Activated T-cell treated with anti-CD3 and anti-CD28 coated beads, Interleukin-2, amount 50 U/mL, for 4 hours (primary cell): Measurements from ENCODE around the gene EXOC3. TPM values are rescaled to one million over a fixed set of nuclear protein-coding genes. Genes with fewer than 3 reads are reported as not detected.
"Not testable (repeated sequence)": the region's sequence is repeated elsewhere in the genome, so short reads cannot be mapped to it uniquely, and the experiment has no call there.

Experiments
- ATAC-seq, 2 donors: fragments of 200-7000 bp; cut with Tn5 transposase; one replicate each; pipeline ENCODE4 v1.10.0; 2021
- DNase-seq: peaks from one replicate; pipeline ENCODE4 v3.0.0-alpha.2; 2020
- H3K27me3 Mint-ChIP-seq: one replicate; pipeline ENCODE4 v1.8.0; 2021; ENCODE audit warnings: low read depth, mixed read lengths
- H3K36me3 Mint-ChIP-seq: one replicate; pipeline ENCODE4 v1.8.0; 2022; ENCODE audit warnings: mixed read lengths; ENCODE audit not compliant: insufficient read depth
- H3K4me1 Mint-ChIP-seq: one replicate; pipeline ENCODE4 v1.8.0; 2021; ENCODE audit warnings: low read depth, mixed read lengths
- H3K4me3 Mint-ChIP-seq: one replicate; pipeline ENCODE4 v1.8.0; 2021; ENCODE audit warnings: mild to moderate bottlenecking, moderate library complexity, mixed read lengths
- H3K9me3 Mint-ChIP-seq: one replicate; pipeline ENCODE4 v1.8.0; 2021; ENCODE audit warnings: mixed read lengths
- total RNA-seq, 3 donors: library from RNA; stranded (reverse); gene quantifications; one replicate each; pipeline ENCODE4 v1.2.1, GENCODE V29; 2021

Gene EXOC3
- total RNA-seq, 3 donors from 2014 or later: 62.7 to 78.3 (median 67.2) TPM

DNA sequence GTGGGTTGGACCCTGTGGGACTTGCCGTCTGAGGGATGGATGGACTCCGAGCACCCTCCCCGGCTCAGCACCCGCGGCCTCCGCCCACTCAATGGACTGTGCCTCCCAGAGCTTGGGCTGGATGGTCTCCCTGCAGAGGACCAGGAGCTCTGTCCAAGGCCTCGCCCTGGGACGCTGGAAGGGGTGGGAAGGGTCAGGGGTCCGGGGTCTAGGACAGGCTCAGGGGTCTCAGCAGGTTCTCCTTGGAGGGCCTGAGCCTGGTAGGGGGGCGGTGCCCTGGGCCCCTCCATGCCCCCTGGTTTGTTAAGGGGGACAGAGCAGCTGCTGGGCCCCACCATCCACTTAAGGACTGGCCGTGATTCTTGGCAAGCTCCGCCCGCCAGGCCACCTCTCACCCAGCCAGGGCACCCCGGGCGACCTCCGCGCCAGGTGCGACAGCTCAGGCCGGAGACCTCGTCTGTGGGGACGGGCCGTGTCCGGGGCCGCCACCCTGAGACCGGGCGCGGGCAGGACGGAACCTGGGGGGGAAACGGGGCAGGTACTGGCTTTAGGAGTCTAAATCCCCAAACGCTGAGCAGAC, 29.2 kb downstream of the EXOC3 start:
- H3K36me3 Mint-ChIP-seq: peaks cover 11% of the 10 kb centered on the region
- H3K27me3 Mint-ChIP-seq: peaks cover 6% of the 10 kb centered on the region
- H3K9me3 Mint-ChIP-seq: no peaks in the 10 kb centered on the region
- peaks cover 18% of the 10 kb centered on the region for H3K4me1 Mint-ChIP-seq
- peak; percentile 9 to 10 for ATAC-seq
- H3K4me3 Mint-ChIP-seq: peak overlapping the region; percentile 82
- DNase-seq: peak; percentile 9

DNA sequence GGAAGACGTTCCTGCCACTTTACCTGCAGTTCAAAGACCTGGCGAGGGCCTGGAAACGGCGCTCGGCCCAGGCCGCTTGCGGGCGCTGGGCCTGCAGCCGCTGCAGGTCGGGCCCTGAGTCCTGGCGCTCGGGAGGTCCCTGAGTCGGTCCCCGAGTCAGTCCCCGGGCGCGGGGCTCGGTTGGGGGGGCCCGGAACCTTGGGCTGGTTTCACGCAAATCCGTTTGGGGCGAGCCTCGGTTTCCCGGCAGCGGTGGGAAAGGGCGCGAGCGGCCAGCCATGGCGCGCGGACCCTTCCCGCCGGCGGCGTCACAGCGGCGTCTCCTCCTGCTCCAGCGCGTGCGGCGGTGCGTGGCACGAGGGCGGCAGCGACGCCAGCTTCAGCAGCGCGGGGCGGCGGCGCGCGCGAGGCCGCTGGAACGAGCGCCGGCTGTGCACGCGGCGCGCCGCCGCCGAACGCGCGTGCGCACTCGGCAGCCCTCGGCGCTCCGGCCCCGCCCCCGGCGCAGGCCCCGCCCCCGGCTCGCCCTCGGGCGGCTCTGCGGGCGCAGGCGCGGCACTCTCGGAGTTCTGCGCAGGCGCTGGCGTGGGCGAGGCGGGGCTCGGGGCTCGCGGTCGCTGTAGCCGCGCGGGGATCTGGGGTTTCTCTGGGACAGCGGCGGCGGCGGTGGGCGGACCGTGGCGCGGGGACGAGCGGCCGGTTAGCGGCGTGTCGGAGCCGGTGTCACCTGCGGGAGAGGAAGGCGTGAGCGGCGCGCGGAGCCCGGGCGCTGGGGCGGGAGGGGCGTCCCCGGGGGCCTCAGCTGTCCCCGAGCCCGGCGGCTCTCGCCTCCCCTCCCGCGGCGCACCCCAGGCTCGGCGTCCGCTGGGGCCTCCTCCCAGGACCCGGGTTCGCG, 29.9 kb downstream of the EXOC3 start:
- peaks cover 11% of the 10 kb centered on the region for H3K36me3 Mint-ChIP-seq
- ATAC-seq (peak; percentile 88), DNase-seq (peak; percentile 89)
- H3K27me3 Mint-ChIP-seq: peaks cover 10% of the 10 kb centered on the region
- H3K9me3 Mint-ChIP-seq: no peaks in the 10 kb centered on the region
- H3K4me3 Mint-ChIP-seq: peak overlapping the region; percentile 82
- H3K4me1 Mint-ChIP-seq: peaks cover 18% of the 10 kb centered on the region

DNA sequence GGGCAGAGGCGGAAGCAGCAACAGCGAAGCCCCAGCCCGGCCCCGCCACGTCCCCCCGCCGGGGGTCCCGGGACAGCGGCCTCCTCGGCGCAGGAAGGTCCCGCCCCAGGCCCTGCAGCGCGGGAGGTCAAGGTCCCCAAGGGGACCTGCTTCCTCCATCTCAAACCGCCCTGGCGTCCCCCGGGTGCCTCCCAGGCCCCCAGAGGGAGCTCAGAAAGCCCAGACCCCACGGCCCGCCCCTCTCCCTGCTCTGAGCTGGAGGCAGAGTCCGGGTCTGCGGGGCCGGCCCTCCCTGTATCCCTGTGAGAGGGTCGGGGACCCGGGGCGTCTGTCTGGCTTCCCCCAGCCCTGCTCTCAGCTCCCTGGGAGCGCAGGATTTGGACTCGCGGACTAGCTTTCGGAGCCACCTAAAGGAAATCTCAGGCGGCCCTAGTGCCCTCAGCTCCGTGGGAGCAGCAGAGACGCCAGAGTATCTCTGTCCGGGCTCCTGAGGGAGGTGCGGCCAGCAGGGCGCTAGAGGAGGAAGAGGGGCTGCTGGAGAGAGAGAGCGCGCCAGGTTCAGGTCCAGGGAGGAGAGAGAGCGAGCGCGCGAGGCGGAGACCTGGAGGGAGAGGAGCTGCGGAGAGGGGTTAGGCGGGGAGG, 30.7 kb downstream of the EXOC3 start:
- H3K9me3 Mint-ChIP-seq: no peaks in the 10 kb centered on the region
- H3K4me3 Mint-ChIP-seq: peak overlapping the region; percentile 89
- peaks cover 11% of the 10 kb centered on the region for H3K27me3 Mint-ChIP-seq
- peaks cover 18% of the 10 kb centered on the region for H3K4me1 Mint-ChIP-seq
- peak; percentile 9 to 12 for ATAC-seq
- peak; percentile 17 for DNase-seq
- peaks cover 11% of the 10 kb centered on the region for H3K36me3 Mint-ChIP-seq

DNA sequence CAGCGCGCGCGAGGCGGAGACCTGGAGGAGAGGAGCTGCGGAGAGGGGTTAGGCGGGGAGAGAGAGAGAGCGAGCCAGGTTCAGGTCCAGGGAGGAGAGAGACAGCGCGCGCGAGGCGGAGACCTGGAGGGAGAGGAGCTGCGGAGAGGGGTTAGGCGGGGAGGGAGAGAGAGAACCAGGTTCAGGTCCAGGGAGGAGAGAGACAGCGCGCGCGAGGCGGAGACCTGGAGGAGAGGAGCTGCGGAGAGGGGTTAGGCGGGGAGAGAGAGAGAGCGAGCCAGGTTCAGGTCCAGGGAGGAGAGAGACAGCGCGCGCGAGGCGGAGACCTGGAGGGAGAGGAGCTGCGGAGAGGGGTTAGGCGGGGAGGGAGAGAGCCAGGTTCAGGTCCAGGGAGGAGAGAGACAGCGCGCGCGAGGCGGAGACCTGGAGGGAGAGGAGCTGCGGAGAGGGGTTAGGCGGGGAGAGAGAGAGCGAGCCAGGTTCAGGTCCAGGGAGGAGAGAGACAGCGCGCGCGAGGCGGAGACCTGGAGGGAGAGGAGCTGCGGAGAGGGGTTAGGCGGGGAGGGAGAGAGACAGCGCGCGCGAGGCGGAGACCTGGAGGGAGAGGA, 31.4 kb downstream of the EXOC3 start:
- Mint-ChIP-seq H3K36me3 (peaks cover 11% of the 10 kb centered on the region), H3K27me3 (peaks cover 12% of the 10 kb centered on the region), H3K4me3 (peak overlapping the region; percentile 89), H3K4me1 (peaks cover 18% of the 10 kb centered on the region)
- not testable (repeated sequence) for DNase-seq, ATAC-seq, H3K9me3 Mint-ChIP-seq

DNA sequence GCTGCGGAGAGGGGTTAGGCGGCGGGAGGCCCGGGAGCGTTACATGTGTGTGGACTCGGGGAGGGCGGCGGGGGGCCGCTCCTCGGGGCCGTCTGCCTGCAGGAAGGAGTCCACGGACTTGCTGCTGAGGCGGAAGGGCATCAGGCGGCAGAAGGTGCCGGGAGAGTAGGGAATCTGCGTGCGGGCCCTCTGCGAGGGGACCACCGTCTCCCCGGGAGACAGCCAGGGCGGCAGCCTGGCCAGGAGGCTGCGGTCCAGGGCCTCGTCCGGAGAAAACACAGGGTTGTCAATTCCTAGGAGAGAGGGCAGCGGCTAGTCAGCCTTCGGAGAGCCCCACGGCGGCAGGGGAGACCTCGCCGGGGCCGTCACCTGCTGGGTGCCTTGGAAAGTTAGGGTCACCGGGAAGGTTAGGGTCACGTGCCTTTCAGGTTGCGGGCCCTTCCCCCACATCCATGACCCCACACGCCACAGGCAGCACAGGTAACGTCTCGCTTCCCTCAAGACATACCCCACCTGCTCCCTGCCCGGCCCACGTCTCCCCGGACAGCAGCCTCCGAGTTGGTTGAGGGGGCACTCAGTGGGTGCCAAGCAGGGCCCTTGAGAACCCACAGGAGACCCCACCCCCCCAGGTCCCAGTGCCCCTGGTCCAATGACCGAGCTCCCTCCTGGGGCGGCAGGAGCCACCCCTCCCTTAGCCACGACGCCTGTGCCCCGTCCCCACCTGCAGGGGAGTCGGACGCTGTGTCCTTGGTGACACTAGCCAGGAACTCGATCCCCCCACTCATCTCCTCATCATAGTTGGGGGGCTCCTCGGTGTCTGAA, 32.1 kb downstream of the EXOC3 start:
- Mint-ChIP-seq H3K36me3 (peaks cover 9% of the 10 kb centered on the region), H3K4me3 (peak overlapping the region; percentile 76), H3K4me1 (peaks cover 16% of the 10 kb centered on the region), H3K27me3 (peaks cover 12% of the 10 kb centered on the region), H3K9me3 (no peaks in the 10 kb centered on the region)
- DNase-seq (no peak), ATAC-seq (no peak)

DNA sequence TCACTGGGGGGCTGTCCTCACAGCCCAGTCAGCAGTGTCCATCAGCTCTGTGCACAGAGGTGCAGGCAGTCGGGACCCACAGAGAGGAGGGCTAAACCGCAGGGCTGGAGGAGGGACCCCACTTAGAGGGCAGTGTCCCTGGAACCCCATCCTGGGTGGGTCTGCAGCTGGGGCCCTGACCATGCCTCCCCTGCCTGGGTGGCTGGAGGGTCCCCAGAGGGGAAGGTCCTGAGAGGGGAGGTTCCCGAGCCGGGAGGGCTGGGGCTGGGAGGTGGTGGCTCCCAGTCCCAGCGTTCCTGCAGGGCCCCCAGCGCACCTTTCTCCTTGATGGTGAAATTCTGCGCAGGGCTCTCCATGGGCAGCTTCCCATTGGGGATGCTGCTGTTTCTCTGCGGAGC, 32.7 kb downstream of the EXOC3 start:
- Mint-ChIP-seq H3K36me3 (peaks cover 7% of the 10 kb centered on the region), H3K4me3 (peak overlapping the region; percentile 66), H3K4me1 (peaks cover 13% of the 10 kb centered on the region), H3K27me3 (peaks cover 12% of the 10 kb centered on the region), H3K9me3 (no peaks in the 10 kb centered on the region)
- DNase-seq: no peak
- no peak for ATAC-seq

DNA sequence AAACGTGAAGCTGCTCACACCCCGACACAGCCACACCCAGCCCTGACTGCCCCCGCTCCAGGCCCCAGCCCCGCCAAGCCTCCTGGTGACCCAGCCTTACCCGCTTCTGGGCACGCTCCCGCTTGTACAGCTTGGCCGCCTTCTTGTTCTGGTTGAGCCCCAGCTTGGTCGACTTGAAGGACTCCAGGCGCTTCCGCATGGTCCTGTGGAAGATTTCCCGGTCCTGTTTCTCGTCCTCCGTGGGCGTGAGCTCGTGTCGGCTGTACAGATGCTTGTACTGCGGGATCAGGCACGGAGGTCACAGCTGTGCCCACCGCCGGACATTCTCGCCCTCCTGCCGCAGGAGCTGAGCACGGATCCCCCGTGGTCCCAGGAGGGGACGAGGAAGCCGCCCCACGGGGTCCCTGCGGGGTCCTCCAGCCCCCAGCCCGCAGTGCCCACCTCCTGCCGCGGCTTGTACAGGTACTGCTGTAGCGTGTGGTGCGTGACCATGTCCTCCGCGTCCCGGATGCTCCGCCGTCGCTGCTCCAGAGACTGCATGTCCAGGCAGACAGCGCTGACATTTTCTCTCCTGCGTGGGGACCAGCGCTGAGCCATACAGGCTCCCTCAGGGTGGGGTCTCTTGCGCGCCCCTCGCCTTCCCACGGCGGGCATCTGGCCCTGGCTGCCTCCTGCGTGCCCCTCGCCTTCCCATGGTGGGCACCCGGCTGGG, 33.3 kb downstream of the EXOC3 start:
- H3K36me3 Mint-ChIP-seq: peaks cover 4% of the 10 kb centered on the region
- H3K4me1 Mint-ChIP-seq: peaks cover 8% of the 10 kb centered on the region
- H3K27me3 Mint-ChIP-seq: peaks cover 14% of the 10 kb centered on the region
- H3K4me3 Mint-ChIP-seq: no peak overlapping the region
- no peaks in the 10 kb centered on the region for H3K9me3 Mint-ChIP-seq
- no peak for ATAC-seq
- no peak for DNase-seq

DNA sequence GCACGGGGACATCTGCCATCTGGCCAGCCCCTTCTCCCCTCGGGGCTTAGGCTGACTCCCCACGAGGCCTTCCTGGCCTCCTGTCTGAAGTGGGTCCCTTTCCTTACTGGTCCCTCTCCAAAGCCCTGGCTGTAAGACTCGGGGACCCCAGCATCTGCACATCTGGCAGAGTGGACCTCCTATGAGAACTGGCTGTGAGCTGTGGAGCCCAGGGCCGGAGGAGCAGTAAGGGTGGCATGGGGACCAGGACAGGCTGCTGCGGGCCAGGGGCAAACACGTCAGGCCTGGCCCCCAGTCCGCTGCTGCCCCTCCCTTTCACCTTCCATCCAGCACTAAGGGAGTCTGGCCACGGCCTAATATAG, 33.8 kb downstream of the EXOC3 start:
- DNase-seq (no peak), ATAC-seq (no peak)
- peaks cover 2% of the 10 kb centered on the region for H3K36me3 Mint-ChIP-seq
- H3K4me1 Mint-ChIP-seq: peaks cover 2% of the 10 kb centered on the region
- H3K4me3 Mint-ChIP-seq: no peak overlapping the region
- H3K27me3 Mint-ChIP-seq: peaks cover 16% of the 10 kb centered on the region
- H3K9me3 Mint-ChIP-seq: no peaks in the 10 kb centered on the region

DNA sequence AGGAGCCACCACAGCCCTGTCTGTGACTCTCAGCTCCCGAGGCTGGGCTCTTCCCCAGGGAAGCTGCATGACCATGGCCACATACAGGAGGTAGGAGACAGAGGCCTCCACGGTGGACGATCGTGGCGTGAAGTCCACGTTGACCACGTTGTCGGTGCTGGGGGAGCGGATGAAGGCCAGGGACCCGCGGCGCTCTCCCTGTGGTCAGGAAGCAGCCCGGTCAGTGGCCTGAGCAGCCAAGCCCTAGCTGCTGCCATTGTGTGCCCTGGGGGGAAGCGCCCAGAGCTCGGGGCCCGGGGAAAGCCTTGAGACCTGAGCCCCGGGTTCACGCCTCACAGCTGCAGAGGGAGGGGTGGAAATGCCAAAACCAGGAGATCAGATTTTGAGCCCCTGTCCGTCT, 34.3 kb downstream of the EXOC3 start:
- H3K36me3 Mint-ChIP-seq: no peaks in the 10 kb centered on the region
- no peaks in the 10 kb centered on the region for H3K4me1 Mint-ChIP-seq
- no peak overlapping the region for H3K4me3 Mint-ChIP-seq
- no peak for ATAC-seq
- H3K9me3 Mint-ChIP-seq: no peaks in the 10 kb centered on the region
- no peak for DNase-seq
- H3K27me3 Mint-ChIP-seq: peaks cover 16% of the 10 kb centered on the region

DNA sequence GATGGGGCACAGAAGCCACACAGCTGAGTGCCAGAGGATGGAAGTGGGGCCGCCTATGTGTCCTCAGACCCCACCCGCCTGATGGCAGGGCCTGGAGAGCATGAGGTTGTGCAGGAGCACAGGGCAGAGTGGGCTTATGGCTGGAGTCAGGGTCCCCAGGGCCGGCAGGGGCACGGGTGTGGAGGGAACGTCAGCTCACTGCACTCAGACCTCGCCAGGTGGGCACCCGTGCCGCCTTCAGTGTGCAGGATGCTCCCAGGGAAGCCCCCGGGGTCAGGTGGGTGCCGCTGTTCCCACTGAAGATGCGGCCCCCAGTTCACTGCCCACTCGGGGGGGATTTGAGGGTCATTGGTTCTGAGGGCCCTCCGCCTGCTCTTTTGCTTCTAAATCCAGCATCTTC, 34.9 kb downstream of the EXOC3 start:
- no peaks in the 10 kb centered on the region for H3K9me3 Mint-ChIP-seq
- DNase-seq (no peak), ATAC-seq (no peak)
- H3K4me1 Mint-ChIP-seq: no peaks in the 10 kb centered on the region
- H3K36me3 Mint-ChIP-seq: no peaks in the 10 kb centered on the region
- H3K4me3 Mint-ChIP-seq: no peak overlapping the region
- H3K27me3 Mint-ChIP-seq: peaks cover 17% of the 10 kb centered on the region

DNA sequence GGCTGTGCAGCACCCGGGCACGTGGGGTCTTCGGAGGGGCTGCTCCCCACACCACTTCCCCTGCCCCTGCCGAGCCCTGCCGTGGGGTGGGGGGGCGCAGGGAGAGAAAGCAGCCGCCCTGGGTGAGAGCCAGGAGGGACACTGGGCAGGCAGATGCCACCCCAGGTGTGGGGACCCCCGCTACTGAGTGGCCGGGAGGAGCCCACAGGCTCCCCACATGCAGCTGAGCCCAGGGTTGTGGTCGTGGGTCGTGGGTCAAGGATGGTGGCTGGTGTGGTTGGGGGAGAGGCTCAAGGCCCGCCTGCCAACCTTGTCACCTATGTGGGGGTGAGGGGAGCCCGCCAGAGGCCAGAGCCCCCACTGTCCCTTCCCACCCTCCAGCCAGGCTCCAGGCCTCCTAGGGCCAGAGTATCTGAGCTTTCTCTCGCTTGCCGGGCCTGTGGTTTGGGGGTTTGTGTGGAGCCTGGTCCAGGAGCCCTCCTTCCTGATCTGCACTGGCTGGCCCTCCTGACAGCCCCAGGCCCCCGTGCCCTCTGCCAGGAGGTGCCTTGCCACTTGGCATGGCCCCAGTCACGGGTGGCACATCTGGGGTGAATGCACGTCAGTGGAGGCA, 35.5 kb downstream of the EXOC3 start:
- no peaks in the 10 kb centered on the region for H3K36me3 Mint-ChIP-seq
- ATAC-seq (no peak), DNase-seq (no peak)
- H3K4me1 Mint-ChIP-seq: no peaks in the 10 kb centered on the region
- H3K4me3 Mint-ChIP-seq: no peak overlapping the region
- peaks cover 20% of the 10 kb centered on the region for H3K27me3 Mint-ChIP-seq
- no peaks in the 10 kb centered on the region for H3K9me3 Mint-ChIP-seq

DNA sequence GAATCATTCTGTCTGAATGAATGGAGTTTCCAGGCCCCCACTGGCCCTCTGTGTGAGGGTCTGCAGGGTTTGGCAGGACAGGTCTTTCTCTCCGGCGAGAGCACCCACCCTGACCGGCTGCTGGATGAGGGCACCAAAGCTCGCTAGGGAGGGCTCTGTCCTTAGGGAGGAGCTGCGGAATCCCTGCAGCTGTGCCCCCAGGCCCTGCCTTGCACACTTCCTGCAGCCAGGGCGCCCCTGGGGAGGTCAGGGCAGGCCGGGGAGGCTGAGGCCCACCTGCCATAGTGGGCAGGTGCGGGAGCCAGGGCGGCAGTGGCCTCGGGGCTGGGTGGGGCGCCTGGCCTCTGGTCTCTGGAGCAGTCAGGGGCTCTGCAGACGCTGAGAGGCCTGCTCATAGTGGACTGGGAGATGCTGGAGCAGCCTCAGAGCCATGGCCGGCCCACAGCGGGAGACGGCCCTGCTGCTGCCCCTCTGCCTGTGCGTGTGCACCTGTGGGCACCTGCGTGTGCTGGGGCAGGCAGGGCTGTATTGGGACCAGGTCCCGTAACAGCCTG, 36.1 kb downstream of the EXOC3 start:
- ATAC-seq (no peak), DNase-seq (no peak)
- H3K4me1 Mint-ChIP-seq: no peaks in the 10 kb centered on the region
- peaks cover 20% of the 10 kb centered on the region for H3K27me3 Mint-ChIP-seq
- H3K4me3 Mint-ChIP-seq: no peak overlapping the region
- H3K36me3 Mint-ChIP-seq: no peaks in the 10 kb centered on the region
- H3K9me3 Mint-ChIP-seq: no peaks in the 10 kb centered on the region
